Myocyte (in vitro differentiated cells): ENCODE data around the gene SARS1. TPM values are rescaled to one million over a fixed set of nuclear protein-coding genes. Genes with fewer than 3 reads are reported as not detected.
A peak's percentile ranks its signal among the peaks of the same experiment; 100 is the strongest.

Experiments used
- DNase-seq: peaks from one replicate; pipeline ENCODE4 v3.0.0-alpha.2; 2012; ENCODE audit warnings: low read depth
- total RNA-seq: library from RNA; depleted of rRNA; stranded (reverse); fragments of >200 nt; gene quantifications from 2 replicates; pipeline ENCODE4 v1.2.3, GENCODE V29; 2014

Gene SARS1
- total RNA-seq, 1 donor from 2014 or later, result 160 TPM

DNA sequence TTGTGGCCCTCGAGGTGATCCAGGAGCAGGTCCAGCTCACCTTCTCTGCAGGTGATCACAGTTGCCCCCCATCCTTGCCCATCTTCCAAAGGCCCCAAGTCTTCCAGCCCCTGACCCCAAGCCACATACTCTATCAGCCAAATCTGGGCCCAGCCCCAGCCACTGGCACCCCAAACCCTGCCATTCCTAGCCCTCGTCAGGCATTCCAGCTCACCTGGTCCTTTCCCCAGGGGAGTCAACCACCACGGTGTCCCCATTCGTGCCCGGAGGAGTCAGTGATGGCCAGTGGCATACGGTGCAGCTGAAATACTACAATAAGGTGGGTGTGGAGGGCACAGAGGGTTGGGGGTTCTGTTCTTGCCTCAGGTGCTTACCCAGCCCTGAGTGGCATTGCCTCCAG, 47.9 kb downstream of the SARS1 start:
- DNase-seq, result no peak

DNA sequence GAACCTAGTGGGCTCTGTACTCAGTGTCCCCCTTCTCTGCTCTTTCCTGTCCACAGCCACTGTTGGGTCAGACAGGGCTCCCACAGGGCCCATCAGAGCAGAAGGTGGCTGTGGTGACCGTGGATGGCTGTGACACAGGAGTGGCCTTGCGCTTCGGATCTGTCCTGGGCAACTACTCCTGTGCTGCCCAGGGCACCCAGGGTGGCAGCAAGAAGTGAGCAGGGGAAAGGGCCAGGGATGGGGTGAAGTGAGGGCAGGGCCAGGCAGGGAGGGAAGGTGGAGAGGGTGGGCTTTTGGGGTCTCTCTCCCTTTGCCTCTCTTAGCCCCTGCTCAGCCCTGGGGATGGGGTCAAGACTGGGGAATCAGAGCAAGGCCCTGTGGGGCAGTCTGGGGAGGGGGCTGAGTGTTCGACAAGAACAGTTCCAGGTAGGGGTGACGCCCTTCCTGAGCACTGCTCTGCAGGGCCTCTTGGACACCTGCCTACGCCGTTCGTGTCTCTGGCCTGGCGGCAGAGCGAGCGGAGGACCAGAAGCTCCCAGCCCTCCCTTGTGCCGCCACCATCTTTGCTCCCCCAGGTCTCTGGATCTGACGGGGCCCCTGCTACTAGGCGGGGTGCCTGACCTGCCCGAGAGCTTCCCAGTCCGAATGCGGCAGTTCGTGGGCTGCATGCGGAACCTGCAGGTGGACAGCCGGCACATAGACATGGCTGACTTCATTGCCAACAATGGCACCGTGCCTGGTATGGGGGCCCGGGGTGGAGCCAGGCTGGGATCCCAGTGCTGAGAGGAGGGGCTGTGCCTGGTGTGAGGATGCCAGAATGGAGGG, 48.7 kb downstream of the SARS1 start:
- DNase-seq, result no peak

DNA sequence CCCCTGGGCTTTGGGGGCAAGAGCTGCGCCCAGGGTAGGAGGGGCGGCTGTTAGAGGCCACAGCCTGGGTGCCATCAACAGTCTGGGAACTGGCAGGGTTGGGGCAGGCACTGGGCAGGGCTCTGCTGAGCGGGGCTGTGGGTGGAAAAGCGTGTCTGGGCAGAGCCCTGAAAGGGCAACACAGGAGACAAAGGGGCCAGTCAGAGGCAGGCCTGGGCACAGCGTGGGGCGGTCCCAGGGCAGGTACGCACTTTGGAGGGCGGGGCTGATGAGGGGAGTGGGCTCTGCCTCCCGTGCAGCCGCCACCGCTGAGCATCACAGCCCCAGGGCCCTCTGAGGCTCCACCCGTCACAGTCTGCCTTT, 49.5 kb downstream of the SARS1 start:
- no peak for DNase-seq

DNA sequence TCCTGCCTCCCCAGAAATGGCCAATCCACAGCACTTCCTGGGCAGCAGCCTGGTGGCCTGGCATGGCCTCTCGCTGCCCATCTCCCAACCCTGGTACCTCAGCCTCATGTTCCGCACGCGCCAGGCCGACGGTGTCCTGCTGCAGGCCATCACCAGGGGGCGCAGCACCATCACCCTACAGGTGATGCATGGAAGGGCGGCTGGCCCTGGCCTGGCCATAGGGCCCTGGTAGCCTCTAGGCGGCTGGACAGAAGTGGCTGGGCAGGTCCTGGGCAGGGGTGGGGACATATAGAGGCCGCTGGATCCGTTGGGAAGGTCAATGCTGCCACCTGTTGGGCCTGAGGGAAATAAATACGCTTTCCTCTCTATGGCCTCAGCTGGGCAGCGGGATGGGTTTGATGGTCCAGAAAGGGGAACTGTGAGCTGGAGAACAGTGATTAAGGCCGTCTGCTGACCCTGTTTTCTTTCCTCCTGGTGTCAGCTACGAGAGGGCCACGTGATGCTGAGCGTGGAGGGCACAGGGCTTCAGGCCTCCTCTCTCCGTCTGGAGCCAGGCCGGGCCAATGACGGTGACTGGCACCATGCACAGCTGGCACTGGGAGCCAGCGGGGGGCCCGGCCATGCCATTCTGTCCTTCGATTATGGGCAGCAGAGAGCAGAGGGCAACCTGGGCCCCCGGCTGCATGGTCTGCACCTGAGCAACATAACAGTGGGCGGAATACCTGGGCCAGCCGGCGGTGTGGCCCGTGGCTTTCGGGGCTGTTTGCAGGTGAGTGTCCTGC, 50.1 kb downstream of the SARS1 start:
- DNase-seq, result peak; percentile 44

DNA sequence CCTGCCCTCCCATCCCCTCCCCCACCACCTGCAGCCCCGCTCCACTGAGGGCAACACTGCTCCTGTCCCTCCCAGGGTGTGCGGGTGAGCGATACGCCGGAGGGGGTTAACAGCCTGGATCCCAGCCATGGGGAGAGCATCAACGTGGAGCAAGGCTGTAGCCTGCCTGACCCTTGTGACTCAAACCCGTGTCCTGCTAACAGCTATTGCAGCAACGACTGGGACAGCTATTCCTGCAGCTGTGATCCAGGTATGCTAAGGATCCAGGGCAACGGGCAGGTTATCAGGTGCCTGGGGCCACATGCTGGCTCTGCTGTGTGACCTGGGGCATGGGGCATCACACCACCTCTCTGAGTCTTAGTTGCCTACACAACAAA, 50.6 kb downstream of the SARS1 start:
- no peak for DNase-seq

DNA sequence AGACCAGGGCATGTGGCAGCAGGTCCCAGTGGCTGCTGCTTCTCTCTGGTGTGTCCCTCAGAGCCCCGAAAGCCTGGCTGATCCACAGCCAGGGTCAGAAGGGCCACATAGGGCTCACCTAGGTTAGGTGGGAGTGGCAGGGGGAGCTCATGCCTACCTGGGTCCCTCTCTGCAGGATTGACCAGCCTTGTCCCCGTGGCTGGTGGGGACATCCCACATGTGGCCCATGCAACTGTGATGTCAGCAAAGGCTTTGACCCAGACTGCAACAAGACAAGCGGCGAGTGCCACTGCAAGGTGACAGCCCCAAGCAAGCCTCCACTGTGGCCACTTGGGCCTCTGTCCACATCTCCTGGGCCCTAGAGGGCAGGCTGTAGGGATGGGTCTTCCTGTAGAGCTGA, 51.3 kb downstream of the SARS1 start:
- DNase-seq, result no peak

DNA sequence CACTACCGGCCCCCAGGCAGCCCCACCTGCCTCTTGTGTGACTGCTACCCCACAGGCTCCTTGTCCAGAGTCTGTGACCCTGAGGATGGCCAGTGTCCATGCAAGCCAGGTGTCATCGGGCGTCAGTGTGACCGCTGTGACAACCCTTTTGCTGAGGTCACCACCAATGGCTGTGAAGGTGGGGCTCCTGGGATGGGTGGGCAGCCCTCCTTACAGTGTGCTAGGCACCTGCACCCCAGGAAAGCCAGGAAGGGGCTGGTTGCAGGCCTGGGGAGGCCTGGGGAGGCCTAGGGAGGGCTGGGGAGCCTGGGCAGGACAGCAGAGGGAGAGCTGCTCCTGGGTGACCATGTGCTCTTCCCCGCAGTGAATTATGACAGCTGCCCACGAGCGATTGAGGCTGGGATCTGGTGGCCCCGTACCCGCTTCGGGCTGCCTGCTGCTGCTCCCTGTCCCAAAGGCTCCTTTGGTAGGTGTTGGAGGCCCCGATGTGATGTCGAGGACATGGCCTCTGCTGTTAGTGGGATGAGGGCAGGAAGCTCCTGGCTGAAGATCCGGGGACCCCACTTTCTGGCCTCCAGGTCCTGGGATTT, 52.1 kb downstream of the SARS1 start:
- DNase-seq, result no peak

DNA sequence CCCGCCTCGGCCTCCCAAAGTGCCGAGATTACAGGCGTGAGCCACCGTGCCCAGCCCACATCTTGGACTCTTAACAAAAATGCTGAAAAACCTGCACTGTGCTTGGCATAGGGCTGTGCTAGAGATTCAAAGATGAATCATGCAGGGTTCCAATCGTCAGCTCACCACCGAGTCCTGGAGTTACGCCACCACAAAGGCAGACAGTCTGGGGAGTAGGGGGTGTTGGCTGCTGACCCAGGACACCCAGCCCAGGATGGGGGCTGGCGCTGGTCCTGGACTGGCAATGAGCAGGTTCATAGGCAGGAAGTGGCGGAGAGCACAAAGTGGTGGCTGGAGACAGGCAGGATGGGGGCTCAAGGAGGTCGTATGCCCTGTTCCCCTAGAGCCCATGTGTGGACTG, 53.2 kb downstream of the SARS1 start:
- no peak for DNase-seq

DNA sequence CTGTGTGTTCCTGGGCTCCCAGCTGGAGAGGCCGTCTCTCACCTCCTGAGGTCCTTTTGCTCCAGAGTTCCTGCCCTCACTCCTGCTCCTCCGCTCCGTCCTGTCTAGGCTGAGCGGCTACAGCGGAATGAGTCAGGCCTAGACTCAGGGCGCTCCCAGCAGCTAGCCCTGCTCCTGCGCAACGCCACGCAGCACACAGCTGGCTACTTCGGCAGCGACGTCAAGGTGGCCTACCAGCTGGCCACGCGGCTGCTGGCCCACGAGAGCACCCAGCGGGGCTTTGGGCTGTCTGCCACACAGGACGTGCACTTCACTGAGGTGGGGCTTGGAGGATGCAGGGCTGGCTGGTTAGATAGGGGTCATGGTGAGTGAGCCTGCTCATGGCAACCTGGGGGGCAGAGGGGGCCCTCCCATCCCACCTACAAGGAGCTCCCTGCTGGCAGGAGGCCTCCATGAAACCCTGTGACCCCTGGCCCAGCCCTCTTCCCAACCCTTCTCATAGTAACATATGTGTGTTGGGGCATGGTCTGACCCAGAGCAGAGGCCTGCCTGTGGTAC, 54.1 kb downstream of the SARS1 start:
- DNase-seq, result no peak

DNA sequence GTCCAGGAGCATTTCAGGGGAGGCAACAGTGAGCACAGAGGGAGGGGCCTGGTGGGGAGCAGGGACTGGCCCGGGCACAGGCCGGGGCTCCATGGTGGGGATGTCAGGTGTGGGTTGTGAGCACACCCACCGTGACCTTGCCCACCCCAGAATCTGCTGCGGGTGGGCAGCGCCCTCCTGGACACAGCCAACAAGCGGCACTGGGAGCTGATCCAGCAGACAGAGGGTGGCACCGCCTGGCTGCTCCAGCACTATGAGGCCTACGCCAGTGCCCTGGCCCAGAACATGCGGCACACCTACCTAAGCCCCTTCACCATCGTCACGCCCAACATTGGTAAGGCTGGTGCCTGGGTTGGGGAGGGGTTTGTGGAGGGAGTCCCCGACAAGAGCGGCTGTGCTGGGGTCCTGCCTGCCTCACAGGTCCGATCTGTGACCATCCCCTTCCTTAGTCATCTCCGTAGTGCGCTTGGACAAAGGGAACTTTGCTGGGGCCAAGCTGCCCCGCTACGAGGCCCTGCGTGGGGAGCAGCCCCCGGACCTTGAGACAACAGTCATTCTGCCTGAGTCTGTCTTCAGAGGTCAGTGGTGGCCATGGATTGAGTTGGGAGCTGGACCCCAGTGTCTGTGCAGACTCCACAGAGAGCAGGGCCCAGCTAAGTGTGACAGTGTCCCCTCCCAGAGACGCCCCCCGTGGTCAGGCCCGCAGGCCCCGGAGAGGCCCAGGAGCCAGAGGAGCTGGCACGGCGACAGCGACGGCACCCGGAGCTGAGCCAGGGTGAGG, 54.9 kb downstream of the SARS1 start:
- no peak for DNase-seq

DNA sequence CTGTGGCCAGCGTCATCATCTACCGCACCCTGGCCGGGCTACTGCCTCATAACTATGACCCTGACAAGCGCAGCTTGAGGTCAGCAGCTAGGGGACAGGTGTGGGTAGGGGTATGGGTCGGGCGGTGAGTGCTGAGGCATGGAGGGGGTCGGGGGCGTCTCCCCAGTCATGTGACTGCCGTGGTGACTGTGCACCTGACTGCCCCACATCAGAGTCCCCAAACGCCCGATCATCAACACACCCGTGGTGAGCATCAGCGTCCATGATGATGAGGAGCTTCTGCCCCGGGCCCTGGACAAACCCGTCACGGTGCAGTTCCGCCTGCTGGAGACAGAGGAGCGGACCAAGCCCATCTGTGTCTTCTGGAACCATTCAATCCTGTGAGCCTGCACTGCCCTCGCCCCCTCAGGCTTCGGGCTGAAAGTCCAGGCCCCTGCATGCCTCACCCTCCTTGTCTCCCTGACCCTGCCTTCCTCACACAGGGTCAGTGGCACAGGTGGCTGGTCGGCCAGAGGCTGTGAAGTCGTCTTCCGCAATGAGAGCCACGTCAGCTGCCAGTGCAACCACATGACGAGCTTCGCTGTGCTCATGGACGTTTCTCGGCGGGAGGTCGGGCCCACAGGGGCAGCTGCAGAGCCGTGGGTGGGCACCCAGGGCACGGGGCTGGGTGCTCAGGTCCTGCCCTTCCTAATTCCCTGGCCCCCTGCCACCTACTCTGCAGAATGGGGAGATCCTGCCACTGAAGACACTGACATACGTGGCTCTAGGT, 55.7 kb downstream of the SARS1 start:
- peak; percentile 31 for DNase-seq

DNA sequence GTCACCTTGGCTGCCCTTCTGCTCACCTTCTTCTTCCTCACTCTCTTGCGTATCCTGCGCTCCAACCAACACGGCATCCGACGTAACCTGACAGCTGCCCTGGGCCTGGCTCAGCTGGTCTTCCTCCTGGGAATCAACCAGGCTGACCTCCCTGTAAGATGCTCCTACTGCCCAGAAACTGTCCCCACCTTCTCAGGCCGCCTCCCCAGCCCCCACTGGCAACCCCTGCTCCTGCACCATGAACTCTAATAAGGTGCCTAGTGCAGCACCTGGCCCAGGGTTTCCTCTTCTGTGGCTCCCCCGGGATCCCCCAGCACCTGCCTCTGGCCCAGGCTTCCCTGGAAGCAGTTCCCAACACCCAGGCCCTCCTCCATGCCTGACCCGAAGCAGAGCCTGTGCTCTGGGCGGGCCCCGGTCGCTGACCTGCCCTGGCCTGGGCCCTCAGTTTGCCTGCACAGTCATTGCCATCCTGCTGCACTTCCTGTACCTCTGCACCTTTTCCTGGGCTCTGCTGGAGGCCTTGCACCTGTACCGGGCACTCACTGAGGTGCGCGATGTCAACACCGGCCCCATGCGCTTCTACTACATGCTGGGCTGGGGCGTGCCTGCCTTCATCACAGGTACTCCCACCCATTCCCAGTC, 56.4 kb downstream of the SARS1 start:
- no peak for DNase-seq

DNA sequence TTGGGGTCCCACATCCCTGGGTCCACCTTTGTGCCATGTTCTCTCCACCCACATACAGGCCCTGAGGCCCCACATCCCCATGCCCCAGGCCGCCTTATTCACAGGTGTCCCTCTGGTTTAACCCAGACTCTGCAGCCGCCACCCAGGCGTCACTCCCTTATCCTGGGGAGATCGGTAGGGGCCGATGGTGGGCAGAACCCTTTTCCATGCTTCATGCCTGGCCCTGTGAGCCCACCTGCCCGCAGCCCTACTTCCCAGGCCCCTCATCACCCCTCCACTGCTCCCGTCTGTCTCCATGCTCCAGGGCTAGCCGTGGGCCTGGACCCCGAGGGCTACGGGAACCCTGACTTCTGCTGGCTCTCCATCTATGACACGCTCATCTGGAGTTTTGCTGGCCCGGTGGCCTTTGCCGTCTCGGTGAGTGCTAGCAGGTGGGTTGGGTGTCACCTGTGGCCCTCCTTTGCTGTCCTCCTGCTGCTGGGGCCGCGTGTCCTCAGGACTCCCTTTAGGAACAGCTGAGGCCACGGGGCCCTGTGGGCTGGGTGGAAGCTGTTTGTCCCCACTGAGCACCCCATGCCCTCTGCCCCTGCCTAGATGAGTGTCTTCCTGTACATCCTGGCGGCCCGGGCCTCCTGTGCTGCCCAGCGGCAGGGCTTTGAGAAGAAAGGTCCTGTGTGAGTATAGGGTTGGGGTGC, 57.1 kb downstream of the SARS1 start:
- no peak for DNase-seq

DNA sequence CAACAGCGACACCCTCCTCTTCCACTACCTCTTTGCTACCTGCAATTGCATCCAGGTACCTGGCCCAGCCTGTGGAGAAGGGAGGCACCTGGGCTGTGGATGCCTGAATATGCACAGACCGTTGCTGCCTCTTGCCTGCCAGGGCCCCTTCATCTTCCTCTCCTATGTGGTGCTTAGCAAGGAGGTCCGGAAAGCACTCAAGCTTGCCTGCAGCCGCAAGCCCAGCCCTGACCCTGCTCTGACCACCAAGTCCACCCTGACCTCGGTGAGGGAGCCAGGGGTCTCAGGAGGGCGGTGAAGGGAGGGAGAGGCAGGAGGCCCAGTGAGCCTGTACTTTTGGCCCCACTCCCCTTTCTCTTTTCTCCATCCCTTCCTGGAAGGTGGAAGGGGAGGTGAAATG, 57.7 kb downstream of the SARS1 start:
- DNase-seq, result no peak

DNA sequence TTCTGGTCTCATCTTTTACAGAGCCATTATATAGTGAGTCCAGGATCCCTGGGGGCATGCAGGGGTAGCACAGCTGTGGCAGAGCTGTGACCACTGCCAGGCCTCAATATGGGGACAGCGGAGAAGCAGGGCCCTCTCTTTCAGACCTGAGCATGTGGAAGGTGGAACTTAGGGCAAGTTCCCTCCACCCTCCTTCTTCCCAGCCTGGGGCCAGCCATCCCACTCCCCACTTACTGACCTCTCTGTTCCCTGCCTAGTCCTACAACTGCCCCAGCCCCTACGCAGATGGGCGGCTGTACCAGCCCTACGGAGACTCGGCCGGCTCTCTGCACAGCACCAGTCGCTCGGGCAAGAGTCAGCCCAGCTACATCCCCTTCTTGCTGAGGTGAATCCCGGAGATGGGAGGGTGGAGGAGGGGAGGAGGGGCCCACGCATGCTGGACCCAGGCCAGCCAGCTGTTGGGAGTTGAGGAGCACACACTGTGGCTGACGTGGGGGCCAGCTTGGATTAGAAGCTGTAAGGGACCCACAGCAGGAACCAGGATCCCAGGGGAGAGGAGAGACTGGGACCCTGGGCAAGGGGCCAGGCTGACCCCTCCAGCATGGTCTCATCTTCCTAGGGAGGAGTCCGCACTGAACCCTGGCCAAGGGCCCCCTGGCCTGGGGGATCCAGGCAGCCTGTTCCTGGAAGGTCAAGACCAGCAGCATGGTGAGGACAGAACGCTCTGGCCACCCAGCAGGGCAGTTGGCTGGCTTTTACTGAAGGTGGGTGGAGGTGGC, 58.5 kb downstream of the SARS1 start:
- DNase-seq, result no peak

DNA sequence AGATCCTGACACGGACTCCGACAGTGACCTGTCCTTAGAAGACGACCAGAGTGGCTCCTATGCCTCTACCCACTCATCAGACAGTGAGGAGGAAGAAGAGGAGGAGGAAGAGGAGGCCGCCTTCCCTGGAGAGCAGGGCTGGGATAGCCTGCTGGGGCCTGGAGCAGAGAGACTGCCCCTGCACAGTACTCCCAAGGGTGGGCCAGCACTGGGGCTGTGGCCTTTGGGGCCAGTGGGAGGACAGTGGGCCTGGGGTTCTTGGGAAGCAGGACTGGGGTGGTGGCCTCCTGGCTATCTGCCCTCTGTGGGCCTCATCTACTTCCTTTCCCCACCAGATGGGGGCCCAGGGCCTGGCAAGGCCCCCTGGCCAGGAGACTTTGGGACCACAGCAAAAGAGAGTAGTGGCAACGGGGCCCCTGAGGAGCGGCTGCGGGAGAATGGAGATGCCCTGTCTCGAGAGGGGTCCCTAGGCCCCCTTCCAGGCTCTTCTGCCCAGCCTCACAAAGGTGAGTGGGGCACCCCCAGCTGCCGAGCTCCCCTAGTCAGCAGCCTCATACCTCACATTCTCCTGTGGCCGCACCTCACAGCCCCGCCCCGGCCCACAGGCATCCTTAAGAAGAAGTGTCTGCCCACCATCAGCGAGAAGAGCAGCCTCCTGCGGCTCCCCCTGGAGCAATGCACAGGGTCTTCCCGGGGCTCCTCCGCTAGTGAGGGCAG, 59.3 kb downstream of the SARS1 start:
- DNase-seq, result no peak

DNA sequence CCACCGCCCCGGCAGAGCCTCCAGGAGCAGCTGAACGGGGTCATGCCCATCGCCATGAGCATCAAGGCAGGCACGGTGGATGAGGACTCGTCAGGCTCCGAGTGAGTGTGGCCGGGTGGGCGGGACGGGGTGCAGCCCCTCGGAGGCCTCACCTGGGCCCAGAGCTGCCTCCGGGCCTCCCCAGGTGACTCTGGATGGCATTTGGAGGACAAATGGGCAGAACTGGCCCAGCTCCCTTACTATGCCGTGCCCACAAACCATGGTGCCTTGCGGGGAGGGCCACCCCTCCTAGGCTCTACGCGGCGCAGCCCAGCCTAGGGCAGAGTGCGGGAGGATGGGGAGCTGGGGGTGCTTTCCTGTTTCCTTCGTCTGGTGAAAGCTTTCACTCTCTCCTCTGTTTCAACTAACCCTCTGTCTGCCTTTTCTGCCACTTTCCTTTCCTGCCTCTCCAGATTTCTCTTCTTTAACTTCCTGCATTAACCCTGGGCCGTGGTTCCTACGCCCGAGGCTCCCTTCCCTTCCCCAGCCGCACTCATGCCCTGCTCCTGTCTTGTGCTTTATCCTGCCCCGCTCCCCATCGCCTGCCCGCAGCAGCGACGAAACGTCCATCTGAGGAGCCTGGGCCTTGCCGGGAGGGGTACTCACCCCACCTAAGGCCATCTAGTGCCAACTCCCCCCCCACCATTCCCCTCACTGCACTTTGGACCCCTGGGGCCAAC, 60.0 kb downstream of the SARS1 start:
- DNase-seq, result no peak
